T-cell (primary cell): ENCODE measurements around the gene KRT13. TPM values are rescaled to one million over a fixed set of nuclear protein-coding genes. Genes with fewer than 3 reads are reported as not detected.

Source experiments
- ATAC-seq, 4 experiments: fragments of 200-7000 bp in 3 of 4; fragments of 150-1000 bp in 1 of 4; cut with Tn5 transposase; replicated peaks in 1 of 4; 1 replicate in 3 of 4; 2 replicates in 1 of 4; pipeline ENCODE4 v1.10.0; 2021; ENCODE audit warnings: moderate library complexity in 3 of 4, mild to moderate bottlenecking in 2 of 4, moderate number of reproducible peaks in 1 of 4
- CTCF ChIA-PET, 2 donors: fragments of 300-600 bp; sonication (Branson Sonifier 250); formaldehyde crosslinking; loops; one replicate each; lab custom pipeline; 2022; ENCODE audit warnings: antibody characterized with exemption in 2 of 2; lab: Charles Lee
- POLR2A ChIA-PET, 2 donors: fragments of 300-600 bp; sonication (Branson Sonifier 250); formaldehyde crosslinking; loops; one replicate each; lab custom pipeline; 2022; ENCODE audit warnings: antibody characterized with exemption in 2 of 2; lab: Charles Lee
- DNase-seq, 35 experiments: peaks; one replicate each; pipeline versions ENCODE4 v3.0.0 to v3.0.0-alpha.2; 2013 to 2023
- H3K27ac ChIP-seq: one replicate; pipeline ENCODE4 v1.5.1; 2013; ENCODE audit warnings: low read length
- H3K27me3 ChIP-seq, 2 experiments: replicated peaks in 1 of 2; 1 replicate in 1 of 2; 2 replicates in 1 of 2; pipeline versions ENCODE4 v1.6.1 to v1.7.0; 2013; ENCODE audit warnings: low read length in 1 of 2, mixed read lengths in 1 of 2; ENCODE audit not compliant: control insufficient read depth in 2 of 2, insufficient read depth in 2 of 2; ENCODE audit errors: extremely low read depth in 1 of 2
- H3K36me3 ChIP-seq, 2 donors: 1 replicate in 1 of 2; 2 replicates in 1 of 2; pipeline versions ENCODE4 v1.6.1 to v1.7.0; 2013; ENCODE audit warnings: low read length in 1 of 2; ENCODE audit not compliant: control insufficient read depth in 2 of 2, insufficient read depth in 1 of 2; ENCODE audit errors: extremely low read depth in 1 of 2
- H3K4me1 ChIP-seq, 2 experiments: 1 replicate in 1 of 2; 2 replicates in 1 of 2; pipeline versions ENCODE4 v1.6.1 to v1.7.0; 2013; ENCODE audit warnings: low read length in 2 of 2, mixed read lengths in 1 of 2; ENCODE audit not compliant: insufficient read depth in 2 of 2, control insufficient read depth in 1 of 2; ENCODE audit errors: extremely low read depth in 1 of 2
- H3K4me3 ChIP-seq, 2 donors: 1 replicate in 1 of 2; 2 replicates in 1 of 2; pipeline versions ENCODE4 v1.5.1 to v1.7.0; 2013; ENCODE audit warnings: mild to moderate bottlenecking in 2 of 2, low read length in 1 of 2, moderate library complexity in 1 of 2; ENCODE audit not compliant: control insufficient read depth in 1 of 2; ENCODE audit errors: extremely low read depth in 1 of 2
- H3K9me3 ChIP-seq: 2 replicates; pipeline ENCODE4 v1.7.0; 2013
- H3K27ac Mint-ChIP-seq, 2 donors: one replicate each; pipeline ENCODE4 v1.8.0; 2020 to 2021; ENCODE audit warnings: mild to moderate bottlenecking in 2 of 2, mixed read lengths in 2 of 2
- H3K27me3 Mint-ChIP-seq, 2 donors: one replicate each; pipeline ENCODE4 v1.8.0; 2021 to 2022; ENCODE audit warnings: mixed read lengths in 2 of 2
- H3K36me3 Mint-ChIP-seq: one replicate; pipeline ENCODE4 v1.8.0; 2021; ENCODE audit warnings: mixed read lengths
- H3K4me1 Mint-ChIP-seq, 3 donors: one replicate each; pipeline ENCODE4 v1.8.0; 2020 to 2022; ENCODE audit warnings: mixed read lengths in 3 of 3, mild to moderate bottlenecking in 1 of 3
- H3K4me3 Mint-ChIP-seq, 3 donors: one replicate each; pipeline ENCODE4 v1.8.0; 2020 to 2022; ENCODE audit warnings: mild to moderate bottlenecking in 3 of 3, mixed read lengths in 3 of 3, moderate library complexity in 3 of 3
- H3K9me3 Mint-ChIP-seq, 3 donors: one replicate each; pipeline ENCODE4 v1.8.0; 2020 to 2022; ENCODE audit warnings: mixed read lengths in 3 of 3
- WGBS: methylation state at CpG from one replicate; pipeline ENCODE4 v1.1.5; 2013; ENCODE audit warnings: missing lambda C conversion rate; ENCODE audit not compliant: insufficient coverage; 5-methylcytosine and 5-hydroxymethylcytosine counted together
- total RNA-seq, 35 experiments: library from RNA in 6 of 35; stranded (reverse) in 6 of 35; fragments of 120-200 nt in 1 of 35; gene quantifications; one replicate each; pipeline versions ENCODE4 v1.2.1 to v1.2.4 and lab custom pipeline; 2013 to 2026

The KRT13 gene
- total RNA-seq, 5 donors from 2014 or later (not counting 1 experiment from before 2014, with no cell fraction given) = not detected

DNA sequence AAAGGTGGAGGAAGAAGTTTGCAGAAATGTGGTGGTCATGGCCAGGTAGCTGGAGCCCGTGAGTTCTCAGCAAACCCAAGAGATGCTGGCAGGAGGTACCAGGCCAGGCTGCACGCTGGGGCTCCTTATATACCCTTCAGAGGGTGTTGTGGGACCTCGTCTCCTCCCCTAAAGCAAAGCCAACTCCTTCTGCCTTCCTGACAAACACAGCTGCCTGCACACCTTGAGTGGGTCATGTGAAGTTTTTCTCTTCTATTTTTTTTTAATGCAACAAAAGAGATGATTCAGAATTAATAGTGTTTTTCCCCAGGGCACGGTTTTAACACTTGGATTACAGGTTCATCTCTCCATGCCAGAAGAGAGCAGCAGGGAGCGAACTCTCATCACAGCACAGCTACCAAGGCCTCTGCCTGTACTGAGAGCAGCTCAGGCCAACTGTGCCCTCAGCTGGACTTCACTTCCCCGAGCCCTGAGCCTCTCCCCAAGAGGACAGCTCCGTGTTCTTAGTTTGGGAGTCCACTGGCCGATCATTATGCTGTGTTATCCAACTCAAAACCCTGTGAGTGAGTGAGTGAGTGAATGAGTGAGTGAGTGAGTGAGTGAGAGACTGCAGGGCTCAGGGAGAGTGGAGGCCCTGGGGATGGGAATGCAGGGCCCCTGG, 13.5 kb upstream of the KRT13 start, which contains the start of gene KRT15:
KRT15 (minus strand) TSS at position 102 of the 661 bp plus-strand sequence; CDS start at position 39, 63 bp downstream.
- CTCF ChIA-PET = no interaction called here
- H3K4me1 Mint-ChIP-seq = no peaks in the 10 kb centered on the region
- POLR2A ChIA-PET = no interaction called here

GRCh38 chr17:41518031-41518430, 12.6 kb upstream of the KRT13 start:
- no peaks in the 10 kb centered on the region for H3K36me3 Mint-ChIP-seq
- no peak overlapping the region for H3K4me3 Mint-ChIP-seq
- H3K27me3 Mint-ChIP-seq = peaks cover 4 to 5% of the 10 kb centered on the region in 2 donors
- 78% methylated on average over 2 of the region's 3 CpGs for WGBS
- Histone ChIP-seq H3K36me3 (no peaks in the 10 kb centered on the region), H3K4me1 (no peaks in the 10 kb centered on the region), H3K9me3 (no peaks in the 10 kb centered on the region), H3K27ac (no peak overlapping the region), H3K4me3 (no peak overlapping the region), H3K27me3 (peaks cover 0 to 42% of the 10 kb centered on the region in 2 experiments)
- CTCF ChIA-PET = no interaction called here
- no peaks in the 10 kb centered on the region for H3K4me1 Mint-ChIP-seq
- ATAC-seq (no peak), DNase-seq (no peak)
- POLR2A ChIA-PET = no interaction called here
- H3K9me3 Mint-ChIP-seq = no peaks in the 10 kb centered on the region
- H3K27ac Mint-ChIP-seq = no peak overlapping the region

More for the DNA sequence above, 13.5 kb upstream of the KRT13 start, which contains the start of gene KRT15:
- H3K27ac ChIP-seq = no peak within 1 kb of the TSS
- H3K4me3 Mint-ChIP-seq = no peak within 1 kb of the TSS
- no peaks in the 10 kb centered on the region for H3K9me3 ChIP-seq
- H3K27me3 ChIP-seq = peaks cover 0 to 46% of the 10 kb centered on the region in 2 experiments
- H3K36me3 ChIP-seq = no peaks in the 10 kb centered on the region
- no peaks in the 10 kb centered on the region for H3K36me3 Mint-ChIP-seq
- ATAC-seq (no peak), DNase-seq (no peak)
- H3K4me3 ChIP-seq = no peak within 1 kb of the TSS
- WGBS = 71% methylated on average over 3 of the region's 8 CpGs
- H3K27me3 Mint-ChIP-seq = peaks cover 4 to 5% of the 10 kb centered on the region in 2 donors
- no peaks in the 10 kb centered on the region for H3K9me3 Mint-ChIP-seq
- H3K27ac Mint-ChIP-seq = no peak within 1 kb of the TSS
- H3K4me1 ChIP-seq = no peaks in the 10 kb centered on the region

GRCh38 chr17:41516830-41517283, 11.4 kb upstream of the KRT13 start:
- no peak overlapping the region for H3K27ac ChIP-seq
- no peak overlapping the region for H3K4me3 ChIP-seq
- Mint-ChIP-seq H3K27ac (no peak overlapping the region), H3K4me3 (no peak overlapping the region), H3K9me3 (no peaks in the 10 kb centered on the region), H3K4me1 (no peaks in the 10 kb centered on the region), H3K36me3 (no peaks in the 10 kb centered on the region), H3K27me3 (peaks cover 4 to 8% of the 10 kb centered on the region in 2 donors)
- ChIA-PET POLR2A (no interaction called here), CTCF (no interaction called here)
- H3K36me3 ChIP-seq = no peaks in the 10 kb centered on the region
- ATAC-seq (no peak), DNase-seq (no peak)
- H3K4me1 ChIP-seq = no peaks in the 10 kb centered on the region
- no peaks in the 10 kb centered on the region for H3K9me3 ChIP-seq
- peaks cover 0 to 33% of the 10 kb centered on the region in 2 experiments for H3K27me3 ChIP-seq
- 93% methylated on average over 12 of the region's 14 CpGs for WGBS

- ATAC-seq = no peak
- Histone ChIP-seq H3K27ac (no peak overlapping the region), H3K27me3 (peaks cover 0 to 35% of the 10 kb centered on the region in 2 experiments), H3K4me1 (no peaks in the 10 kb centered on the region), H3K36me3 (no peaks in the 10 kb centered on the region), H3K9me3 (no peaks in the 10 kb centered on the region), H3K4me3 (no peak overlapping the region)
- H3K36me3 Mint-ChIP-seq = no peaks in the 10 kb centered on the region
- DNase-seq = no peak
- H3K9me3 Mint-ChIP-seq = no peaks in the 10 kb centered on the region
- peaks cover 2 to 8% of the 10 kb centered on the region in 2 donors for H3K27me3 Mint-ChIP-seq
- H3K4me3 Mint-ChIP-seq = no peak overlapping the region
- H3K4me1 Mint-ChIP-seq = no peaks in the 10 kb centered on the region
- ChIA-PET POLR2A (no interaction called here), CTCF (no interaction called here)
- H3K27ac Mint-ChIP-seq = no peak overlapping the region
- 76% methylated on average over 11 of the region's 14 CpGs for WGBS
Measured at GRCh38 chr17:41516147-41516829, 10.9 kb upstream of the KRT13 start.

- ChIA-PET POLR2A (no interaction called here), CTCF (no interaction called here)
- H3K27me3 Mint-ChIP-seq = peaks cover 2 to 8% of the 10 kb centered on the region in 2 donors
- Histone ChIP-seq H3K9me3 (no peaks in the 10 kb centered on the region), H3K27me3 (peaks cover 0 to 20% of the 10 kb centered on the region in 2 experiments), H3K4me1 (no peaks in the 10 kb centered on the region), H3K4me3 (no peak overlapping the region), H3K27ac (no peak overlapping the region), H3K36me3 (no peaks in the 10 kb centered on the region)
- no peak overlapping the region for H3K4me3 Mint-ChIP-seq
- no peaks in the 10 kb centered on the region for H3K9me3 Mint-ChIP-seq
- ATAC-seq (no peak), DNase-seq (no peak)
- H3K4me1 Mint-ChIP-seq = no peaks in the 10 kb centered on the region
- no peaks in the 10 kb centered on the region for H3K36me3 Mint-ChIP-seq
- no CpG with 5 or more reads among the region's 5 CpGs for WGBS
- no peak overlapping the region for H3K27ac Mint-ChIP-seq
Measured at GRCh38 chr17:41513168-41513547, 7.7 kb upstream of the KRT13 start.

DNA sequence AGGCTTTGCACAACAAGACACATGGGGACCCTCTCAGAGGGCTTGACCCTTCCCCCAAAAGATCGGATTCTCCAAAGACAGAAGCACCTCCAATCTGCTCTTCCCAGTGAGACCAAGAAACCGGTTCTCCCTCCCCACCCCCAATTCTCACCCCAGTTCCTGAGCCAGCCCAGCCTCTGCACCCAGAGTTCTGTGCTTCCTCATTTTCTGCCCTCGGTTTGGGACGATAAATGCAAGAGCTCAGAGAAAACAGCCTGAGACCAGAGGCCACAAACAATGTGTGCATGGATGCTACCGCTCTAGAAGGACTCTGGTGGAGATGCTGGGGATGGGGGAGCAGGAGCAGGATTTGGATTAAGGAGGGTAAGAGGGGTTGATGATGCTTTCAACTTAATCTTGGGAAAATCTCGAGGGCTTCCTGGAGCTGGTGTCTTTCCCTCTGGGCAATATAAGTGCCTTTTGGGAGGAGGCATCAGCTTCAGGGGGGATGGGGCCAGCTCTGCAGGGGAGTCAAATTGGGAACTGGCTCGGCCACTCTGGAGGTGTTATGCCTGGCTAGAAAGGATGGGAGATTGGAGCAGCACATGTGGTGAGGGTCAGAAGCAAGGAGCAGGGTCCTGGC, 7.2 kb upstream of the KRT13 start:
- no peaks in the 10 kb centered on the region for H3K9me3 ChIP-seq
- H3K27me3 ChIP-seq = peaks cover 0 to 18% of the 10 kb centered on the region in 2 experiments
- ChIA-PET POLR2A (no interaction called here), CTCF (no interaction called here)
- H3K36me3 ChIP-seq = no peaks in the 10 kb centered on the region
- no peaks in the 10 kb centered on the region for H3K4me1 Mint-ChIP-seq
- no peak overlapping the region for H3K4me3 ChIP-seq
- H3K4me1 ChIP-seq = no peaks in the 10 kb centered on the region
- no peak overlapping the region for H3K27ac ChIP-seq
- DNase-seq = no peak
- WGBS = 17% methylated on average over 6 of the region's 7 CpGs
- peaks cover 2 to 8% of the 10 kb centered on the region in 2 donors for H3K27me3 Mint-ChIP-seq
- no peak for ATAC-seq
- no peaks in the 10 kb centered on the region for H3K36me3 Mint-ChIP-seq
- H3K27ac Mint-ChIP-seq = peak overlapping the region in 1 of 2 donors; percentile 28
- H3K9me3 Mint-ChIP-seq = no peaks in the 10 kb centered on the region
- no peak overlapping the region for H3K4me3 Mint-ChIP-seq
